ENCODE results near the gene PARVA.
"Not testable (repeated sequence)": the region's sequence is repeated elsewhere in the genome, so short reads cannot be mapped to it uniquely, and the experiment has no call there.

PARVA gene

DNA sequence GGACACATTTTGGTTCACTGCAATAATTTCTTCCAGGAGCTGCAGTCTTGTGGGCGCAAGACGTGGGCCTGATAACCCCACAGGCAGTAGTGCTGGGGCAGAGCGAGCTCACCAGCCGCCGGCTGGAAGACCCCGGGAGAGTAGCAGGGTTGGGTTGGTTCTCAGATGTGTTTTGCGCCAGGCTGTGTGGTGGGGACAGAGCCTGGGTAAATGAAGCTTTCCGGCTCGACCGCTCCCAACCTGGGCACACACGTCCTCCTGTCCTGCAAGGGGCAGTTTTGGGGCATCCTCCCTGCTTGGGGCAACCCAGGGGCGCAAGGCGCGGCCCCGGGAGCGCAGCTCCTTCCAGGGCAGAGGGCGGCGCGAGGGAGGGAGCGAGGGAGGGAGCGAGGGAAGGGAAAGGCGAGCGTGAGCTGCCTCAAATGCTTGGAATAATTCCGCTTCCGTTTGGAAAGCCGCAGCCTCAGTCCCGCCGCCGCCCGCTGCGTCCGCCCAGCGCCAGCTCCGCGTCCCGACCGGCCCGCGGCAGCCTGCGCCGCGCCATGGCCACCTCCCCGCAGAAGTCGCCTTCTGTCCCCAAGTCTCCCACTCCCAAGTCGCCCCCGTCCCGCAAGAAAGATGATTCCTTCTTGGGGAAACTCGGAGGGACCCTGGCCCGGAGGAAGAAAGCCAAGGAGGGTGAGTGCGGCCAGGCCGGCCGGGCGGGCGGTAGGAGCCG, at the start of gene PARVA:
Gene PARVA, plus strand, starts transcription at position 466 of the 718 bp plus-strand sequence. Its CDS starts 77 bp downstream, at position 543.
- DNase-seq = no peak

DNA sequence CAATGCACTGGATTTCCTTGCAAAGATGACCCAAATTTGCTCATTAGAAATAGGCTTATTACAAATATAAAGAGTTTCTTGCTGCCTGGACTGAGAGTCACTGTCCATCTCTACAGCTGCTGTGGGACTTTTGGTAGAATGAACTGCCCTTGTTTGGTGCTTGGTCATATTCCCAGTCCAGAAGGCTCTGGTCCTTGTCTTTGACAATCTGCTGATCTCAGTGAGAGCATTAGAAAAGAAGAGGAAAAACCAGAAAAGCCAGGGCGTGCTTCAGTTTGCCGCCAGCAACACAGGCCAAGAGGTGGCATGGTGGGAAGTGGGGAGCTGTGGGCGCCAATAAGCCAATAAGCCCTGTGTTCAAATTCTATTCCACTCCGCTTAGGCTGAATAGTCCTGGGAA, 48.2 kb upstream of the PARVA start:
- no peak for DNase-seq

DNA sequence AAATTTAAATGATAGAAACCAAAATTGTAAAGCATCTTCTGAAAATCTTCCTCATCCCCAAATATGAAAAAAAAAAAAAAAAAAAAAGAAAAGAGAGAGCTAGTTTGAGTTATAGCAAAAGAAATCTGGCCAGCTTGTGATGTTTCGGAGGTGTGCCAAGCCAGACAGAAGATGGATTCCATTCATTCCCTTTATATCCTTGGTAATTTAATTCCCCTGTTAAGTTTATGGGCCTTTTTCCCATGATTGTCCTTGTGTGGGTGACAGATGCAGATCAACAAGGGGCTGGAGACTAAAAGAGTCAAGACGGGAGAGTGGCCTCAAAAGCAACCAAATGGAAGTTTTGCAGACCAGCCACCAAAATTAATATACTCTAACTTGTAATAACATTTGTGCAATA, 47.6 kb upstream of the PARVA start:
- DNase-seq = no peak

DNA sequence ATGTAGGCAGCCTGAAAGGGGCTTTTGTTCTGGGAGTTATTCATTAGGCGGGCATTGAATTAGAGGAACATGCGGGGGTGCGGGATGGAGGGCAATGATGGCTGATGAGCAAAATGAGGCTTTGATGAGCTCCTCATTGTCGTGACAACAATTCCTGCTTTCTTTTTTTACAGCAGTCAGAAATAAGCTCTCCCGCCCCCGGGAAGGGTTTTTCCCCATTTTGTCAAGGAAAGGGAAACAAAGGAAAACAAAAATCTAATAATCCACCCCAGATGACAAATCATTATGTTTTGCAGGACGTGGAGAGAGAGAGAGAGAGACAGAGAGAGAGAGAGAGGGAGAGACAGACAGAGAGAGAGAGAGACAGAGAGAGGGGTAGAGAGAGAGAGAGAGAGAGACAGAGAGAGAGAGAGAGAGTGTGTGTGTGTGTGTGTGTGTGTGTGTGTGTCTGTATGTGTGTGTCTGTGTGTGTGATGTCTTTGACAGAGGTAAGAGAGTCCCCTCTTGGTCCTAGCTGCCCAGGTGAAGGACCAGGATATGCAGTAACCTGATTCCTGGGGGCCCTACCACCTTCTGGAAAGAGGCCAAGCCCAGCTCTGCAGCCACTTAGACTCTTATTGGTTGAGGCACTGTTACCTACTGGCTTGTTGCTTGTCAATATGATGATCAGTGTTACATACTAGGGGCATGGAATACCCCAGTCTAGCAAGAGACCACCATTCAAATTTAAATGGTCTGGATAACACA, 46.7 kb upstream of the PARVA start:
- DNase-seq = no peak

- DNase-seq = peak; percentile 86
Observed at GRCh38 chr11:12331239-12331874, 46.0 kb upstream of the PARVA start.

DNA sequence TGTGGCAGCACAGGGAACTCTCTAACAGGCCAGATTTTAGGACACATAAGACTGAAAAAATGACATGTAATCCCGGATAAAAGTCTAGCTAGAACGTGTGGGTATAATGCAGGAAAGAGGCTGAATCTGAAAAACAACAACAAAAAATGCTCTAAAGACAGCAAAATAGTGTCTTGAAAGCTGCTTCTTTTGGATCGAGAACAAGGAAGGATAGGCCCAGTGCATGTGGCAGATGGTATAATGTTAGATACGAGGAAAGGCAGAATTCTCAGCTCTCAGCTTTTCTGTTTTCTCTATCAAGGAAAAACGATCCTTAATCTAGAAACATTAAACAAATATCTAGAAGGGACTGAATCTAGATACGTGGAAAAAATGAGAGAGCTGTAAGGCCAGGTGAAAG, 33.8 kb upstream of the PARVA start:
- DNase-seq = no peak

DNA sequence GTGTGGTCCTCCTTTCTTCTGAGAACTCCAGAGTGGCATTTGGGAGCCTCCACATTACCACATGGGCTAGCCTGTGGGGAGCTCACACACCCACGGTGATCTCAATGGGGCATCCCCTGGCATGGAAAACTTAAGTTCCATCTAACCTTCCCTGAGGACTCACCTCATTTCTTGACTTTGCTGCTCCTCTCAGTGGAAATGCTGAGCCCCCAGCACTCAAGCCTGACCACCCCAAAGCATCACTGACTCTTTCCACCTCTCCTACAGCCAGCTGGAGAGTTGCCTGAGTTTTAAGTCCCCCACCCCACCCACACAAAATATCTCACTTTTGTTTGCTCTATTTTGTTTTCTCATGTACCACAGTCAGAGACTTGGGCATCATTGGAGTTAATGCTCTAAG, 23.8 kb upstream of the PARVA start:
- no peak for DNase-seq

GRCh38 chr11:12354750-12355545, 22.4 kb upstream of the PARVA start:
- DNase-seq = no peak

DNA sequence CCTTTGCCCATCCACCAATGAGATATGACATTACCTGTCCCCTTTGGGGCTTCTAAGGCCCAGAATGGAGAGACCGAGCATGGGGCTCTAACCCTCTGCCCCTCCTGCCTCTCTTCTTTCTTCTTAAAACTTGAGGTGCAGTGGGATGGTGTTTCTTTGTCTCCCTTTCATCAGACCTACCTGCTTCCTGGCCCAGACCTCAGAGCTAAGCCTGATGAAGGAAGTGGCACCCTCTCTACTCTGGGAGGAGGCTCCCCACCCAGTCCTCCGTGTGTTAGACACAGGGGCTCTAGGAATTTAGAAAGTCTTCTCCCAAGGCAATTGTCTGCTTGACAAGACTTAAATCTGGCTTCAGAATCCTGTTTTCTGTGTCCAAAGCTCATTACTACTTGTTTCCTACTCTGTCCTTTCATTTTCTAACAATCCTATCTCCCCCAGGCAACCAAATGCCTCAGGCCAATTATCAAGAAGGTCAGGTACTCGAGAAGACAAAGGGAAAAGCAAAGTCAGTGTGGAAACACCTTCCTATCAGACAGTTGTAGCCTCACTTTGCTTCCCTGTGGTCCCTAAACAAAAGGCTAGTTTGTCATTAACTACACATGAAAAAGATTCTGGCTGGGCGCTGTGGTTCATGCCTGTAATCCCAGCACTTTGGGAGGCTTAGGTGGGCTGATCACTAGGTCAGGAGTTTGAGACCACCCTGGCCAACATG, 20.3 kb upstream of the PARVA start:
- DNase-seq = no peak

DNA sequence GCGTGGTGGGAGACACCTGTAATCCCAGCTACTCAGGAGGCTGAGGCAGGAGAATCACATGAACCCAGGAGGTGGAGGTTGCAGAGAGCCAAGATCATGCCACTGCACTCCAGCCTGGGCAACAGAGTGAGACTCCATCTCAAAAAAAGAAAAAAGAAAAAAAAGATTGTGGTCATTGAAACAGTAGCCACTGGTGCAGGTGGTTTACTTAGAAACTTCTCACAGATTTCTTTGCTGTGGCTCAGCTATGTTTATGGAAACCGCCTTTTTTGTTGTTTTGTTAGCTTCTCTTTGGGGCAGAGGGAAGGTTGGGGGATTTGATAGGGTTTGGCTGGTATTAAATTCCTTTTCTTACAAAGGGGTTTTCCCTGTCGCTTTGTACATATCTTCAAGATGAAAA, 19.7 kb upstream of the PARVA start:
- DNase-seq = not testable (repeated sequence)

- DNase-seq = no peak
Observed at GRCh38 chr11:12358302-12359188, 18.8 kb upstream of the PARVA start.

DNA sequence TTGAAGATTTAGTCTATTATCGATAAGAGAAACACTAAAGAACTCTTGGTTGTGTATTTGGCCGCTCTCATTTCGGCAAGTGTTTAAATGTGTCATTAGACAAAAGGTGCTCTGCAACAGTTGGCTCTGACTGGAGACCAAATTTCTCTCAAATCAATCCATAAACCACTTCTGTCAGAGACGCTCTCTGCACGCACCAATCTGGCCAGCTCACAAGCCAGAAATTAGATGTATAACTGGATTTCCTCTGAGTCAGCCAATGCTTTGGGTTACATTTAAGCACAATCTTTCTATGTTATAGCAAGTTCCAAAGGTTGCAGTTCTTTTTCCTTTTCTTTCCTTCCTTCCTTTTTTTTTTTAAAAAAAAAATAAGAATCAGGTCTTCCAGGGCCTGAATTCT, 17.6 kb upstream of the PARVA start:
- no peak for DNase-seq

GRCh38 chr11:12361682-12362081, 15.7 kb upstream of the PARVA start:
- no peak for DNase-seq

GRCh38 chr11:12362857-12363256, 14.5 kb upstream of the PARVA start:
- no peak for DNase-seq

- no peak for DNase-seq
Observed at GRCh38 chr11:12363373-12363772, 14.0 kb upstream of the PARVA start.

DNA sequence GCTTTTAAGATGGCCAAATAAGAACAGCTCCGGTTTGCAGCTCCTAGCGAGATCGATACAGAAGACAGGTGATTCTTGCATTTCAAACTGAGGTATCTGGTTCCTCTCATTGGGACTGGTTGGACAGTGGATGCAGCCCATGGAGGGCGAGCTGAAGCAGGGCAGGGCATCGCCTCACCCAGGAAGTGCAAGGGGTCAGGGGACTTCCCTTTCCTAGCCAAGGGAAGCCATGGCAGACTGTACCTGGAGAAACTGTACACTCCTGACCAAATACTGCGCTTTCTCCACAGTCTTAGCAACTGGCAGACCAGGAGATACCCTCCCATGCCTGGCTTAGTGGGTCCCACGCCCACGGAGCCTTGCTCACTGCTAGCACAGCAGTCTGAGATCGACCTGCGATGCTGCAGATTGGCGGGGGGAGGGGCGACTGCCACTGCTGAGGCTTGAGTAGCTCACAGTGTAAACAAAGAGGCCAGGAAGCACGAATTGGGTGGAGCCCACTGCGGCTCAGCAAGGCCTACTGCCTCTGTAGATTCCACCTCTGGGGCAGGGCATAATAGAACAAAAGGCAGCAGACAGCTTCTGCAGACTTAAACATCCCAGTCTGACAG, 11.3 kb upstream of the PARVA start:
- peak; percentile 7 for DNase-seq

GRCh38 chr11:12367057-12367456, 10.3 kb upstream of the PARVA start:
- DNase-seq = not testable (repeated sequence)

DNA sequence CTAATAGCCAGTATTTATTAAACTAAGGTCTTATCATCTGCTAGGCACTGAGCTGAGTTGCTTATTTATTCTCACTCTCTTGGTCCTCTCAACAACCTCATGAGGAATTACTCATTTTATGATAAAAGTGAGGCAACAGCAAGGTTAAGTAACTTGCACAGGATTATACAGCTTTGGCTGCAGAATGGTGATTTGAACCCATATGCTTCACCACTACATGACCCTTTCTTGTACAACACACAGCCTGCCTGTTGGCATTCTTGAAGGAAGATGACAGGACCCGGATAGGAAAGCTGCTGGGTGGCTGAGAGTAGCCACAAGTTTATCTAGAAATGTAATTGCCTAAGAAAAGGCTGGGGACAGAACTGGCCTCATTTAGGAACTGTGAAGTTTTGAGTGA, 5.3 kb upstream of the PARVA start:
- no peak for DNase-seq

DNA sequence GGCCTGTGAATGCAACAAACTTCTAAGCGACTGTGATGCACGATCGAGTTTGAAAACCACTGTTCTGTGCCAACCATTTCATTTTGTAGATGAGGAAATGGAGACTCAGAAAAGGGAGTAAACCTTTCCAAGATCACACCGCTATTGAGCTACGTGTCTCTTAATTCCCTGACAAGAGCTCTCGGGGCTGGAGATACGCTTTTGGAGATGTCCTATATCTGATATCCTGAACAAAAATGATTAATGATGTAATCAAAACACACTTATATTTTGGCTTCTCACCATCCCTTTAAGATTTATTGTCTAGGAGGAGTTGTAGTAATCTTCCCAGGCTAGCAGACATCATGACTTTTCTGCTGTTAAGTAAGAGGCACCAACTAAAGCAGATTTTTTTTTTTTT, 1.7 kb upstream of the PARVA start:
- DNase-seq = no peak

GRCh38 chr11:12376259-12377081, 901 bp upstream of the PARVA start:
- no peak for DNase-seq
